Epithelial cell of esophagus (primary cell): Measurements from ENCODE around the gene TTC27.
"Not testable (repeated sequence)": the region's sequence is repeated elsewhere in the genome, so short reads cannot be mapped to it uniquely, and the experiment has no call there.

Experiments
- DNase-seq: peaks from one replicate; pipeline ENCODE4 v3.0.0; 2010; ENCODE audit warnings: low read depth
- H3K4me3 ChIP-seq: 2 replicates; pipeline ENCODE4 v1.5.1; 2011; ENCODE audit warnings: mild to moderate bottlenecking, low read length, control low read depth
- CTCF ChIP-seq: IDR thresholded peaks from 2 replicates; pipeline ENCODE4 v1.5.1; 2011; ENCODE audit warnings: low read depth, mild to moderate bottlenecking, low read length, control low read depth, inconsistent platforms; ENCODE audit not compliant: insufficient read depth; ENCODE audit errors: missing control alignments

TTC27 gene

GRCh38 chr2:32632089-32632488, 4.2 kb downstream of the TTC27 start:
- no peak for TF ChIP-seq CTCF
- peak; percentile 53 for DNase-seq
- no peak overlapping the region for H3K4me3 ChIP-seq

GRCh38 chr2:32633040-32633439, 5.2 kb downstream of the TTC27 start:
- DNase-seq: no peak
- TF ChIP-seq CTCF: no peak
- H3K4me3 ChIP-seq: no peak overlapping the region

- DNase-seq, H3K4me3 ChIP-seq: not testable (repeated sequence)
Observed at GRCh38 chr2:32638548-32638947, 10.7 kb downstream of the TTC27 start.

- DNase-seq: no peak
- no peak overlapping the region for H3K4me3 ChIP-seq
- no peak for TF ChIP-seq CTCF
Observed at GRCh38 chr2:32641180-32641579, 13.3 kb downstream of the TTC27 start.

GRCh38 chr2:32647180-32647651, 19.4 kb downstream of the TTC27 start:
- DNase-seq: no peak
- TF ChIP-seq CTCF: no peak
- H3K4me3 ChIP-seq: no peak overlapping the region

- no peak overlapping the region for H3K4me3 ChIP-seq
- TF ChIP-seq CTCF: no peak
- no peak for DNase-seq
Observed at GRCh38 chr2:32652555-32653209, 24.8 kb downstream of the TTC27 start.

GRCh38 chr2:32656069-32656468, 28.2 kb downstream of the TTC27 start:
- H3K4me3 ChIP-seq: no peak overlapping the region
- no peak for TF ChIP-seq CTCF
- no peak for DNase-seq
